GM19397 (cell line): ENCODE measurements around the gene SMO.
"Not testable (repeated sequence)": the region's sequence is repeated elsewhere in the genome, so short reads cannot be mapped to it uniquely, and the experiment has no call there.

Experiments
- ATAC-seq: cut with Tn5 transposase; IDR thresholded peaks from one replicate; pipeline ENCODE4 v1.9.1; 2021; ENCODE audit warnings: mild to moderate bottlenecking, moderate library complexity; ENCODE audit not compliant: unreplicated experiment

Gene SMO

DNA sequence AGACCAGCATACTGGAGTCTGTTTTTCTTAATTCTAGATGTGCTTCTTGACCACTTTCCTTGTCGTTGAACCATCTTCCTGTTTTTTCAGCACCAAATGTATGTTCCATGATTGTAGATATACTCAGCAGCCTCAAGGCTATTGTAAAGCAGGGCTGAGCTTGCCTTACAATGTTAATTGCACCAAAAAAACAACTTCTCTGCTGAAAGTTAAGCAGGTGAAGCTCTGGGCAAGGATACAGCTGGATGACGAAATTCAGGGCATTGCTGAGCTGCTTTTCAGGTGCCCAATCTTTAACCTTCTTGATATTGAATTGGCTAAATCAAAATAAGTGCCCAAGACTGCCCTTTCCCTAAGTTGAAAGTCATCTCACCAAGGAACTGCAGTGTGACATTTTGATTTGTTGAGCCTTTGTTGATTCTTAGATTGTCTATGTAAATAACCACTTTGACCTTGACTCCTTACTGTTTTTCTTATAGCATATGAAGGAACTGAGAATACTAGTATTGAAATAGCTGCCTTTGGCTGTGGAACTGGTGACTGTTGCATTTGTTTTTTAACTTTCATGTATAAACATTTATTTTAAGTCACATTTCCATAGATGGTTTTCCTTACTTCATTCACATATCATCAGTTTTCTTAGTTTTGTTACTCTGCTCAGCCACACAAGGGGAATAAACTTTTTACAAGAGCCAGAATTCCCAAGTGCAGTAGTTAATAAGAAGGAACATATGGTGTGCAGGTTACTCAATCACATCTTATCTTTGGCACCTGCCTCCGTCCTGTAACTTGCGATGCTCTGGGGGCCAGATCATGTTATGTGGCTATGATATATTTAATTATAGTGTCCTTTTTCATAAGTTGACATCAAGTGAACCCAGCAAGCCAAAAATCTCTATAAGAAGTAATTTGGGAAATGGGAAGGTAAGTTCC, 39.5 kb downstream of the SMO start:
- ATAC-seq: no peak

DNA sequence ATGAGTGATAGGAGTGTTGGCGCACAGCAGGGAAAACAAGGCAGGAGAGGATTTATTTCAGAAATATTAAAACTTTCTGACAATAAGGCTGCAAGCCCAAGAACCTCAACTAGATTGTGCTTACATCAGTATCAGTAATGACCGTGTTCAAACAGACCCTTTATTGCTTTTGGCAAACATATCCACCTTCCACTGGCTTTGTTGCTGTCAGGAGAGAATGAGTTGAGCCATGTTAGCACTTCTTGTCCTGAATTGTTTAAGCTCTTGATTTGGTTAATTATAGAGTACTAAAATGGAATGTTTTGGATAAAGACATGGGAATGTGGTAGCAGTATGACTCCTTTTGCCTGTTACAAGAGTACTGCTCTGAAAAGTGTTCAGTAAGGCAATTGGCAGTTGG, 40.2 kb downstream of the SMO start:
- no peak for ATAC-seq

DNA sequence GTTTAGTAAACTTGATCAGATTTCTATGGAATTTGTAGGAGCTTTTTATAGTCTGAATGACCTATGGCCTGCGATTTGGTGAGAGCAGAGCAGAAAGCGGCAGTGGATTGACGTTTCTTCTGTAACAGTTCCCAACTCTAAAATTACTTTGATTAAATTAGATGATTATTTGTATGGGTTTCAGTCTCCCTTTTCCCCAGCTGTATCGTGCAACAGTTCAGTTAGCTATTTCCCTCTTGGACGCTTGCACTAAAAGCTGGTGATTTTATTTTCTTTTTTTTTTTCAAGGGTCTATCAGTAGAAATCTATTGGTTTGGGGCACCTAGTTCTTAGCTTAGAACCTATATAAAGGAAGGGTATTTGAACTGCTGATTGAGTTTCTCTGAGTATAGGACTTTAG, 43.2 kb downstream of the SMO start:
- ATAC-seq: no peak

DNA sequence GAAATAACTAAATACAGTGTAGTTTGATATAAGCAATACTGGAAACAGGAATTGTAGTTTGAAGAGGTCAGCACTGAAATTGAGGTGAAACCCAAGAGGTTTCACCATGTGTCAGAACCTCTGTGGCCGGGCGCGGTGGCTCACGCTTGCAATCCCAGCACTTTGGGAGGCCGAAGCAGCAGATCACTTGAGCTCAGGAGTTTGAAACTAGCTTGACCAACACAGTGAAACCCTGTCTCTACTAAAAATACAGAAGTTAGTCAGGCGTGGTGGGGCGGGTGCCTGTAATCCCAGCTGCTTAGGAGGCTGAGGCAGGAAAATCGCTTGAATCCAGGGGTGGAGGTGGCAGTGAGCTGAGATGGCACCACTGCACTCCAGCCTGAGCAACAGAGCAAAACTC, 50.1 kb downstream of the SMO start:
- ATAC-seq: no peak

DNA sequence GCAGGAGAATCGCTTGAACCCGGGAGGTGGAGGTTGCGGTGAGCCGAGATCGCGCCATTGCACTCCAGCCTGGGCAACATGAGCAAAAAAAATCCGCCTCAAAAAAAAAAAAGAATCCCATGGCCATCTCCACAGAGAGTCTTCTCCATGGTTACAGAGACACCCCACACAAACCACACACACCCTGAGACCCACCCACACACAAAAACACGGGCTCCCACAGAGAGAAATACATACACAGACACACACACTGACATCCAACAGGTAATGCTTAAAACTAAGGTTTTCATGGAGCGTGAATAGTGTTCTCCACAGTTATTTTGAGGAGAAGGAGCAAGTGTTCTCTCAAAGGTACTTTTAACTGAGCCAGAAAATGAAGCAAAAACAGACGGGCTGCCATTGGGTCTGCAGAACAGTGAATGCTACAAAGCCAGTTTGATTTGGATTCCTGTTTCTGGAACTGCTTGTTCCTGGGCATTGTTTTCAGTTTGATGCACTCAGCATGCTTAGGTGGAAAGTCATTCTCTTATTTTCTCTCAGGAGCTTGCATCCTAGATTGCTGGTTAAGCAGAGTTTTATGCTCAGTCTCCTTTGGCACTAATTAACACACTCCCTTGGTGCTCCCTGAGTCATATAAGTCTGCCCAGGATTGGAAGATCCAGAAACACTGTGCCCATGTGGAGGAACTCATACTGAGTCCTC, 51.8 kb downstream of the SMO start:
- no peak for ATAC-seq

DNA sequence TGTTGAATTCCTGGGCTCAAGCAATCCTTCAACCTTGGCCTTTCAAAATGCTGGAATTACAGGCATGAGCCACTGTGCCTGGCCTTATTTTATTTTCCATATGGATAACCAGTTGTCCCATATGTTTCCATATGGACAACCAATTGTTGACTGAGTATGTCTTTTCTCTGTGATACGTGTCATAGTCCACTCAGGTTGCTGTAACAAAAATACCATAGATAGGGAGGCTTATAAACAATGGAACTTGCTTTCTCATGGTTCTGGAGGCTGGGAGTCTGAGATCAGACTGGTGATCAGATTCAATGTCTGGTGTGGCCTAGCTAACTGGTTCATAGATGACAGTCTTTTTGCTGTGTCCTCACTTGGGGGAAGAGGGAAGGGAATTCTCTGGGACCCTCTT, 55.8 kb downstream of the SMO start:
- no peak for ATAC-seq

DNA sequence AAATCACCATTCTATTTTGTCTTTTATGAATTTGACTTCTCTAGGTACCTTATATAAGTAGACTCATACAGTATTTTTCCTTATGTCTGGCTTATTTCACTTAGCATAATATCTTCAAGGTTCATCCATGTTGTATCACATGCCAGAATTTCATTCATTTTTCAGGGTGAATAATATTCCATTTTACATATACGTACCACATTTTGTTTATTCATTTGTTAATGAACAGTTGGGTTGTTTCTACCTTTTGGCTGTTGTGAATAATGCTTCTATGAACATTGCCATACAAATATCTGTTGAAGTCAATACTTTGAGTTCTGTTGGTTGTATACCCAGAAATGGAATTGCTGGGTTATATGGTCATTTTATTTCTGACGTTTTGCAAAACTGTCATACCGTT, 57.1 kb downstream of the SMO start:
- no peak for ATAC-seq

DNA sequence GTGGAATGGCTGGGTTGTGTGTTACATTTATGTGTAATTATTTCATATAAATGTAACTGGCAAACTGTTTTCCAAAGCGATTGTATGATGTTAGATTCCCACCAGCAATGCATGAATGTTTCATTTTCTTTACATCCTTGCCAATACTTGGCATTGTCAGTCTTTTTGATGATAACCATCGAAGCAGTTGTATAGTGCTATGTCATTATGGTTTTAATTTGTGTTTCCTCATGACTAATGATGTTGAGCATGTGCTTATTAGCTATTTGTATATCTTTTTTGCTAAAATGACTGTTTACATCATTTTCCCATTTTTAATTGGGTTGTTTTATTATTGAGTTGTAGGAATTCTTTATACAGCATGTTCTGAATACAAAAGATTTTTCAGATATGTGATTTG, 58.7 kb downstream of the SMO start:
- no peak for ATAC-seq

DNA sequence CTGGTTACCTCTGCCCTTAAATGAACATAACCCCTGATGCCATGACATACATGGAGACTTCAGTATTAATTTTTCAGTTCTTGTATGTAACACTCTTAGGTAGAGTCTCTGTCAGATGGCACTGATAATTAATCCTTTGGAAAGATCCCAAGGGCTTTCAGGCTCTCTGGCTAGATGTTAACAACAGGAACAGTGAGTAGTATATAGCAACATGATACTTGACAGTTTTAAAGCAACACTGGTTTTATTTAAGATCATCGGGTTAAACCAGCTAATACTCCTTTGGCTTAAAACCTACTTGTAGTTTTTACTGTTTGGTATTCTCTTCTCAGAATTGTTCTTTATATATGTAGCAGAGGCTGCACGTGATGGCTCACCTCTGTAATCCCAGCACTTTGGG, 63.7 kb downstream of the SMO start:
- no peak for ATAC-seq

DNA sequence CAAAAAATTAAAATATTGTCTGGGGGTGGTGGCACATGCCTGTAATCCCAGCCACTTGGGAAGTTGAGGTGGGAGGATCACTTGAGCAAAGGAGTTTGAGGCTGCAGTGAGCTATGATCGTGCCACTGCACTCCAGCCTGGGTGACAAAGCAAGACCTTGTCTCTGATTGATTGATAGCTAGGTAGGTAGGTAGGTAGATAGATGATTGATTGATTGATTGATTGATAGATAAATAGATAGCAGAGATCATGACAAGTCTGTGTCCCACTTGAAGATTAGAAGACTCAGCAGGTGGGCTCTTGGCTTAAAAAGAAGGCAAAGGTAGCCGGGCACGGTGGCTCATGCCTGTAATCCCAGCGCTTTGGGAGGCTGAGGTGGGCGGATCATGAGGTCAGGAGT, 64.2 kb downstream of the SMO start:
- not testable (repeated sequence) for ATAC-seq

DNA sequence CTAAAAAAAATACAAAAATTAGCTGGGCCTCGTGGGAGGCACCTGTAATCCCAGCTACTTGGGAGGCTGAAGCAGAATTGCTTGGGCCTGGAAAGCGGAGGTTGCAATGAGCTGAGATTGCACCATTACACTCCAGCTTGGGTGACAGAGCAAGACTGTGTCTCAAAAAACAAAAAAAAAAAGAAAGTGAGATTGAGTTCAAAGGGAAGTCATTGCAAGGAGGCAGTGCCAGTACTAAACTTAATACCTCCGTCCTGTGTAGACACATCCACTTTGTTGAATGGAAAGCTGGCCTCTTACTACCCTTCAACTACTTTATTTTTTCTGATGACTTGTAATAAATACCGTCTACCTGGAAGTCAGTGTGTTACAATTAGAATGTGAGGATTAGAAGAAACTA, 67.4 kb downstream of the SMO start:
- no peak for ATAC-seq

DNA sequence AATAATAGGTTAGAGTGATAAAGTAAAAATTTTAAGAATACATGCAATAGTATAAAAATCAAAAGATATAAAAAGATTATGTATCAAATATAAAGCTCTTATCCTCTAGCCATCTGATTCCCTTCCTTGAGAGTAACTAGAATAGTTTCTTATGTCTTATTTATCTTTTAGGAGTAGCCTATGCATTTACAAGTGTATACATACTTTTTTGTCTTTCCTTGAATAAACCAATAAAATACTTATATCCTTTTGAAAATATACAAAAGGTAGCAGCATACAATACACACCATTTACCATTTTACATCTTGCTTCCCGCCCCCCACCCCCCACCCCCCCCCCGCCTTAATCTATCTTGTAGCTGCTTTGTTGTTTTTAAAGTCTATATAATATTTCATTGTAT, 67.8 kb downstream of the SMO start:
- ATAC-seq: no peak

DNA sequence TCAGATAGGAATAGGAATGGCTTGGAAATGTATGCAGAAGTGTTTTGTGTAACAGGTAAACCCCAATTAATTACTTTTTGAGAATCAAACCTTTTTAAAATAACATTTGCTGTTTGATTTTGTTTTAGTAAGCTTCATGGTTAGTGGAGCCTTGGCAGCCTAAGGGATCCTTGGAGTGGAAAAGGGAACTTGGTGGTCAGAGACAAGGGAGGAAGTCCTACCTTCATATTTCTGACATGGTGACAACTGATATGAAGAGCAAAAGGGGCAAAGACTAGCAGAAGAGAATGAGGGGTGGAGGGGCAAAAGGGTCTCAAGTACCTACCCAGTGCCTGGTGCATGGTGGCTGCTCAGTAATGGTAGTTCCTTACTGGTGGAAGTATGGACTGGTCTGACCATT, 68.7 kb downstream of the SMO start:
- ATAC-seq: no peak

DNA sequence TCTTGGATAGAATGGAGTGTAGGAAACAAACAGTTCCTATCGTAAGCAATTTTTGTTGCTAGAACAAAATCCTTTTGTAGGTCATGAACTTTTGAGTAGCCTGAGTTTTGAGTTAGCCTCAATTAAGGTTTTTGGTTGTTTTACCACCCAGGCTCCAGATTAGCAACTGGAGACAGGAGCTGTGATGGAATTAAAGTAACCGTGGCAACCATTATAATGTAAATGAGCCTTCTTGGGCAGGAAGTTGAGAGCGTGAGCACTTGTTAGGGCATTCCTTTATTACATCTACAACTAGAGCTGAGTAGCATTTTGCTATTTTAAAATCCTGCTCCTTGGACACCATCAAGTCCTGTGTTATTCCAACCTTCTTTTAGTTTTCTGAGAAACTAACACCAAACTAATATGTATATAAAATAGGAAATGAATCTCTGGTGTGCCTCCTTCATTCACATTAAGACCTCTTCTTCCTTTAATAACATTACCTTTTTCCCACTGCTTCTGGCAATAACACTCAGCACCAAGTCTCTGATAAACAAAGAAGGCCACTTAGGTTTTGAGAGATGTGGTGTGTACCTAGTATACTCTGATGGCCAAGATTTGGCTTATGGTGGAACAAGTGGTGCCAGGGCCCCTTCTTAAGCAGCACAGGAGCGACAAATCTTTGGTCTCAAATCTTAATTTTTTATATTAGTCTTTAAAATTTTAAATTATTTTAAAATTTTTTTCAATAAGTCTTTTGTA, 70.4 kb downstream of the SMO start:
- ATAC-seq: no peak

DNA sequence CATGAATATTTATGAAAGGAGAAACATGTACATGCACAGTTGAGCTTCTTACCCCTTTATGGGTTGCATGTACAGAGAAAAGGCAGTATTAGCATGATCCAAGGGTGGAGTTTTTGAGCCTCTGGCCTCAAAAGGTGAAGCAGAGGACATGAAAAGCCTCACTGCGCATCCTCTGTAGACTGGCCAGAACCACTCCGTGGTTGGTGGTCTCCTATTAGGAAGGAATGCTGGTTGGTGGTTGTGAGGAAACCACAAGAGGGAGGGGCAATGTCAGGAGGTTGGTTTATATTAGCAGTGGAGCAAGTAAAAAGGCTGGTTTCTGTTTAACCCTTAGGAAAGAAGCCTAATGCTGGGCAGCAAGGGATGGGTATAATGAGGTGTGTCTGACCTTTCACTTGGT, 73.9 kb downstream of the SMO start:
- no peak for ATAC-seq
